GM19468 (cell line): ENCODE data around the gene F8.
"Not testable (repeated sequence)": the region's sequence is repeated elsewhere in the genome, so short reads cannot be mapped to it uniquely, and the experiment has no call there.

ENCODE experiments used
- ATAC-seq: cut with Tn5 transposase; IDR thresholded peaks from one replicate; pipeline ENCODE4 v1.9.1; 2021; ENCODE audit warnings: mild to moderate bottlenecking, moderate library complexity, moderate number of reproducible peaks; ENCODE audit not compliant: unreplicated experiment; ENCODE audit errors: extremely low read depth

F8 gene

DNA sequence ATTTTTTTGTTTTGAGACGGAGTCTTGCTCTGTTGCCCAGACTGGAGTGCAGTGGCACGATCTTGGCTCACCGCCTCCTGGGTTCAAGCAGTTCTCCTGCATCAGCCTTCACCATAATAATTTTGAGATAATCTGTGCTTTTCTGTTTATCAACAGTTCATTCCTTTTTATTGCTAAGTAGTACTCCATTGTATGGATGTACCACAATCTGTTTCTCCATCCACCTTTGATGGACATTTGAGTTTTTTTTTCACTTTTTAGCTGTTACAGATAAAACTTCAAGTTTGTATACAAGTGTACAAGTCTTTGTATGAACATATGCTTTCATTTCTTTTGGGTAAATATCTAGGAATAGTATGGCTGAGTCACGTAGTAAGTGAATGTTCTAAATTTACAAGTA is 13.2 kb upstream of the F8 start:
- no peak for ATAC-seq

DNA sequence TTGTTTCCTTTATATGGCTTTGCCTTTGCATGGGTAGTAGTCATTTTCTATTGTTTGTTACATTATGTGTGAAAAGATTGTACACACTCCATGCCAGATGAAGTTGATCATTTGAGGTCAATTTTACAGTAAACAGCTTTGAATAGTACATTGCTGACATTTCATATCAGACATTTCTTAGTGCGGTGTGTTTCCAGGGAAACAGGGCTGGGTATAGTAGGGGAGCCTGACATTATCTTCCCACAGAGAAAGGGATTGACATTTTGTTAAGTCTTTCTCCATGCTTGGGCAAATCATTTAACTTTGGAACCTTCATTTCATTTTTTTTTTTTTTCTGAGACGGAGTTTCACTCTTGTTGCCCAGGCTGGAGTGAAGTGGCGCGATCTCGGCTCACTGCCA is 9.1 kb upstream of the F8 start:
- no peak for ATAC-seq

DNA sequence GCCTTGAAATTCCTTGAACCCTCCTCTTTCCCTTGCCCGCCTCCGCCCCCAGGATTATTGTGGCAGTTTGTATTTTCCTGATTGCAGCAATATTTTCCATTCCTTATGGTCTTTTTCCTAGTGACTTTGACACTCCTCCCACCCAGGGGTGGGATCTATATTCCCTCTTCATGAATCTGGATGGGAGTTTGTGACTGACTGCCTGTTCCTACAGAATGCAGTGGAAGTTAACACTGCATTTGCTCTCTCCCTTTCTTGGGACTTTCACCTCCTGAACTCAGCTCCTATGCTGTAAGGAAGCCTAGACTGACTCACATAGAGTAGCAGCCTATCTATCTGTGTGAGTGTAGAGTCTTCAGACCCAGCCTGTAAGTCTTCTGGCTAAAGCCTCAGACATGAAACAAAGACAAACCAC is 6.4 kb upstream of the F8 start:
- ATAC-seq: no peak

DNA sequence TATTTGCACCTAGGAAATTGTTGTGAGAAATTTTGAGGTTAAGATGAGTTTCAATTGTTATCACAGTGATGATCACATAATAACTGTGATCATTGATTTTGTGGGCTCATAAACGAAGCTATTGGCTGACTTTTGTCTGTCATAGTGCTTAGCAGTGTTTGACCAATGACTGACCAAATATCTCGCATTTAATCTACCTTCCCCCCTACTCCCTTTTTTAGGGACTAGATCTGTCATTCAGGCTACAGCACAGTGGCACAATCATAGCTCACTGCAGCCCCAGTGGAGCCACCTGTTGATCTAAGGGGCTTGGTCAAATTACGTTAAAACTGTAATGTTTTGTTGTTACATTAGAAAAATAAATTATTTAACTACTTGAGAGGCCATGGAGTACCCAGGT is 5.6 kb upstream of the F8 start:
- no peak for ATAC-seq

DNA sequence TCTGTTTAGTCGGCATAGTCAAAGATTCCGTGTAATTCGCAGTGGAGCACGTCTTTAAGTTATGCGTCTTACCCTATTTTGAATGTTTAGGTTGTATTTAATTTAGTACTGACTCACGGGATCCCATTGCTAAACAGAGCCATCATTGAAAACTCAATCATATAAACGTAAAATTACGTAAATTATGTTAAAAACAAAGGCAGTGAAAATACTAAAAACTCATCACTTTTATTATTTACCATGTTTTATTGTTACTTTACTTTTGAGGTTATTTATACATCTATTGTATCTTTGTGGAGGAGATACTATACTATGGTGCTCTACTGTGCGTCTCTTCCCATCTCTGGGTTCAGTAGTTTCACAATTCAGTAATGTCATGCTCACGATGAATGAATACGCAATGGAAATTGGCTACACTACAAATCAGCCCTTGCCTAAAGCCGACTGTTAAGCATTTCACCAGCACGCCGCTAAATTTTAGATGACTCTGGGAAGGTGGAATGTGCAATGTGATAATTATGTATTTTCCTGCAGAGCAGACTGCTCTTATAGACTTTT is 5.1 kb upstream of the F8 start:
- no peak for ATAC-seq

DNA sequence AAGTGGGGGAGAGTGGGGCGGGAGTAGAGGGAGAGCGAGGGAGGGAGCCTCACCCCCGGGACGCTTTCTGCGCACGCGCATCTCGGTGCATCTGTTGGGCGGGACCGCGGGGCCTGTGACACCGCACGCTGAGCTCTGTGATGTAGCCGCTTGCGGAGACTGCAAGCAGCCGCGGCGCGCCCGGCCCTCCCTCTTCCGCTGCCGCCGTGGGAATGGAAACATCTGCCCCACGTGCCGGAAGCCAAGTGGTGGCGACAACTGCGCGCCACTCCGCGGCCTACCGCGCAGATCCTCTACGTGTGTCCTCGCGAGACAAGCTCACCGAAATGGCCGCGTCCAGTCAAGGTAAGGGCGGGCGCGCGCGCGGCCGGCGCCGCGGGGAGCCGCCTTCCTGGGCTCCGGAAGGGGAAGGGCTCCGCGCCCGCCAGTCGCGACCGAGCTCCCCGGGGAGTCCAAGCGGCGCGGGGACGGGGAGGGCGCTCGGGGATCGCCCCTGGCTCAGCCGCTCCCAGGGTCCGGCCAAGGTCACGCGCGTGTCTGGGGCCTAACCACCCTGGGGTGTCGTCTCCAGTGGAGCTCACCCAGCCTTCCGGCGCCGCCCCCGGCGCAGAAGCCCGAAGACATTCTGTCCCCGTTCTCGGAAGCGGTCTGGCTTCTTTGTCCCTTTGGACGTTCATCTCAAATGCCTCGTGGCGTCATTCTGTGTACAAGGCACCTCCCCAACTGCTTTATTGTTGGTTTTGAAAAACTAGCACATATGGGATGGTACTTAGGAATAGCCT is 4.4 kb upstream of the F8 start, which contains the start of gene FUNDC2:
Gene FUNDC2 (plus strand): TSS at position 118 of the 782 bp plus-strand sequence. CDS start 95 bp downstream, at position 213.
- ATAC-seq: peak; percentile 88

DNA sequence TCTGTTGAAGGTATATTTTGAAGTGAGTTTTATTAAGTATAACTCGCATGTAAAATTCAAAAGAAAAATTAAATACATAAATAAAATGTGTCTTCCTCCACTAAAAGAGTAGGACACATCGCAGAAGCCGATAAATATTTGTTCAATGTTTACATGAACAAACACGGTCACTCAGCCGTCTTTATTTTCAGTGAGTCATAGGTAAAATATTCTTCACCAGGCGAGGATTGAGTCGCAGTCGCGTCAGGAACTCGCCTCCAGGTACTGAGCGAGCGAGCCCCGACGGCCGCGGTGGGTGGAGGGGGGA is 3.9 kb upstream of the F8 start:
- no peak for ATAC-seq

DNA sequence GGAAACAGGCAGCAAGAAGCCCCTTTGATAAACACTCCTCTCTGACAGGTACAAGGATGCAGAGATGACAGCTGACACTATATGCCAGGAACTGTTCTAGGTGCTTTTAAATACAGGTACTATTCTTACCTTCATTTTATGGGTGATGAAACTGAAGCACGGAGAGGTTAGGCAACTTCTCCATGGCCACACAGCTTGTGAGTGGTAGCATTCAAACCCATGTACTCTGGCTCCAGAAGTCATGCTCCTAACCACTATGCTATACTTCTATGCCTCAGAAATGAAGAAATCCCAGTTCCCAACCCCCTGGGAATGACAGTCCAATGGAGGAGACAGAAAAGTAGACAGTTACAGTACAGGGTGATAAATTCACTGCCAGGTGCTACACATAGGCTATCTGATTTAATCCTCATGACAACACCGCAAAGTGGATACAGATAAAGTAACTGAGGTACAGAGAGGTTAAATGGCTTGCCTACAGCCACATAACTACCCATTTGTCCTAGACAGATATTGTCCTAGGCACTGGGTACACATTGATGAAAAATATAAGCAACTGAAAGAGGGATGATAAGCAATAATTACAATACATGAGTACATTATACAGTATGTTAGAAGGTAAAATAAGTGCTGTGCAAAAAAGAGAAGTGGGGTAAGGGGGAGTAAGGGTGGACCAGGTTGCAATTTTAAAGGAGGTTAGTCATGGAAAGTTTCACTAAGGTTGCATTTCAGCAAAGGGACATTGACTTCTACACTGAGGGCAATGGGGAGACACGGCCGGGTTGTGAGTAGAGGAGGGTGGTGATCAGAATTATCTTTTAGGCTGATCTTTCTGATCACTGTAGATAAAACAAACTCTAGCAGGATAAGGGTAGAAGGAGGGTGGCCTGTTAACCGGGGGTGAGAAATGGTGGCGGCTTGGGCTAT is 1.6 kb upstream of the F8 start:
- no peak for ATAC-seq

DNA sequence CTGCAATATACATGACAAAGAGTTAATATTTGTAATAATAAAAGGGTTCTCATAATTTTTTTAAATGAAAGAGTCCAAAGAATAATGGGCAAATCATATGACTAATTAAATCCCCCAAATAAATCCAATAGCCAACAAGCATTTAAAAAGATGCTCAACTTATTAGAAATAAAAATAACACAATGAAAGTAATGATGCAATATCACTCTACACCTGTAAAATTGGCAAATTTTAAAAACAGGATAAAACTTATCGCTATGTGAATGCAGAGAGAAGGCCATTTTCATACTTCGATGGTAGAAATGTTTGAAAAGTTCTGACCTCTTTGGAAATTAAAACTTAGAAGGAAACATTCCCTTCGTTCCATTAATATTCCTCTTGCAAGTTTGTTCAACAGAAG is 1.9 kb downstream of the F8 start:
- ATAC-seq: no peak

DNA sequence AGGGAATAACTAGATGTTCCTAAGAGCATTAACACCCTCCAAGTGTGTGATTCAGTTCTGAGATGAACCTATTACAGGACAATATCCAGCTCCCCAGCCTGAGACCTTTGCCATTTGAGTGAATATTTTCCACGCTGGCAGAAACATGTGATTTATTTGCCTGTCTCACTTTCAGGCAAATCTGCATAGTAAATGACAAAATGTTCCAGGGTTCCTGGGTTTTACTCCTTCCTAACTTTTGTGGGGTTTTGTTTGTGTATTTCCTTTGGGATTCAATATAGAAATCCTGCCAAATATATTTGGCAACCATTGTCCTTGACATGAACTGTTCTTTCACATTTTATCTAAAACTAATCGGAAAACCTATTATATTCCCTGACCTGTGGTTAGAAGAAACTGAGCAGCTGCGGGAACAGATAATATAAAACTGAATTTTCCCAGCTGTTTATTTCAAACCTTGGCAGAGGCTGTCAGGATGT is 12.5 kb downstream of the F8 start:
- ATAC-seq: no peak

DNA sequence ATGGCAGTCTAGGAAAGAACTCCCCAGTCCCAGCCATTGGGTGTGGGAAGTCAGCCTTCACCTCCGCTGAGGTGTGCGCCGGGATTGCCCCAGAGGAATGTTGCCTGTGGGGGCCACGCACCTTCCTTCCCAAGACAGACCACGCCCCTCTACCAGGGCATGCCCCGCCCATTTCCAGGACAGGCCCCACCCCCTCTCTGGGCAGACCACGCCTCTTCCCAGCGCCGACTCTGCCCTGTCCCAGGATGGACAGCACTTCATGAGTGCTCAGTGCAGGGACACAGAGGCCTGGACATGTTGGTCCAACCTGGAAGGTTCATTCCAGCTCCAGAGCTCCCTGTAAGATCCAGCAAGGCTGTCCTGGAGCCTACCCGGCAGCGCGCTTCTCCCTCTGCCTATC is 13.9 kb downstream of the F8 start:
- not testable (repeated sequence) for ATAC-seq

DNA sequence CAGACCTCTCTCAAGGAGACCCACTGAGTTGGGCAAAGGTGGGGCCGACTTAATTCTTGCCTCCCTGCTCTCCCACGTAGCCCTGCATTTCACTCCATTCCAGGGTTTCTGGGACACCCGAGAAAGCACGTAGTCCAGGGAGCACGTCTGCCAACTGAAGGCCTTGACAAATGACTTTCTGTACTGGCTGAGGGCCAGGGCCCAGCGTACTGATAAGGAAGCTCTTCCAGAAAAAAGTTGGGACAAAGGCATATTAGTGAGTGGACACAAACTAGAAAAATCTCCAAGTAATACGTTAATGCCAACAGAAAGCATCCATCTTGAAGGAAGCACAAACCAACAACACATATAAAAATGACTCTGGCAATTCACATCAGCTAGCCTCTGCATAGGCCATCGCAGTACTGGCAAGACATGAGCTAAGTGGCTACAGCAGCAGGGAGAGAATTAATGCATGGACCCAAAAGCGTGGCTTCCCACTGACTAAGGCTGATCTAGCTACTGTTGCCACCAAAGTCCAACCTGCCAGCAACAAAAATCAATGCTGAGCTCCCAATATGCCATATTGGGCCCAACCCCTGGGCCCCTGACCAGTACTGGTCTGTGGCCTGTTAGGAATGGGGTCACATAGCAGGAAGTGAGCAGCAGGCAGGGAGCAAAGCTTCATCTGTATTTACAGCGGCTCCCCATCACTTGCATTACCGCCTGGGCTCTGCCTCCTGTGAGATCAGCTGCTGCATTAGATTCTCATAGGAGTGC is 15.4 kb downstream of the F8 start:
- not testable (repeated sequence) for ATAC-seq

DNA sequence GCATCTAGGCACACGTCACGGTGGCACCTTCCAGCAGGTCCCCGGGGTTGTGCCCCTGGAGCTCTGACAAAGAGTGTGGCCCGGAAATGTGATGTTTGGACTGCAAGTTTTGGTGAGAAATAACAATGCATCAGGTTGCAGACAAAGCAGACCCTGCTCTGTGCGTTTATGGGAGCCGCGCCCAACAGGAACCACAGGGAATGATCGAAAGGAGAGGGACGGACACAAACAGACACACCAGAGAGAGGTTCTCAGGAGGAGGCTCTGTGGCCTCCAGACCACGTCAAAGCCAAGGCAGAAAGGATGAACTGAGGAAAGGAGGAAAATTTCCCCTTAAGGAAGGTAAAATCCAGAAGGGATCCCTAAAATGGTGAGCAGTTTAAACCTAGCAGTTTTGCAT is 16.1 kb downstream of the F8 start:
- ATAC-seq: not testable (repeated sequence)

DNA sequence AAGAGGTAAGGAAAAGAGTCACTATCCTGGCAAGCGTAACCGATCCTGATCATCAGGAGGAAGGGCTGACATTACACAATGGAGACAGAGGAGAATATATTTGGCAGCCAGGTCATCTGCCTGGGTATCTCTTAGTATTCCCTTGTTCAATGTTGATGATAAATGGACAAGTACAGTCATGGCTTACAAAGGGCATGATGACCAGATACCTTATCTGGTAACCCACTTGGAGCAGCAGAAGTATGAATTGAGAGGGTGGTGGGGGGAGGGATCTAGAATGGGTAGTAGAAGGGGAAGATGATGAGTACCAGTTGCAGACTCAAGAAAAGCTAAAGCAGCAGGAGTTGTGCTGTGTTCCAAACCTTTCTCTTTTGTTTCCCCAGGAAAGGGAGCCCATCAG is 17.3 kb downstream of the F8 start:
- no peak for ATAC-seq

DNA sequence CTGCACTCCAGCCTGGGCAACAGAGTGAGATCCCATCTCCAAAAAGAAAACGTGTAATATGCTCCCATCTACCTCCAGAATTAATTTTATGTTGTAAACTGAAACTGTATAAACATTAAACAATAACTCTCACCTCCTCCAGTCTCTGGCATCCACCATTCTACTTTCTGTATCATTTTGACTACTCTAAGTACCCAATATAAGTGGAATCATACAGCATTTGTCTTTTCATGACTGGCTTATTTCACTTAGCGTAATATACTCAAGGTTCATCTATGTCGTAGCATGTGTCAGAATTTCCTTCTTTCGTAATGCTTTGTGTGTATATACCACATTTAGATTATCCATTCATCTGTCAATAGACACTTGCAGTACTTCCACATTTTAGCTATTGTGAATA is 20.6 kb downstream of the F8 start:
- ATAC-seq: no peak

DNA sequence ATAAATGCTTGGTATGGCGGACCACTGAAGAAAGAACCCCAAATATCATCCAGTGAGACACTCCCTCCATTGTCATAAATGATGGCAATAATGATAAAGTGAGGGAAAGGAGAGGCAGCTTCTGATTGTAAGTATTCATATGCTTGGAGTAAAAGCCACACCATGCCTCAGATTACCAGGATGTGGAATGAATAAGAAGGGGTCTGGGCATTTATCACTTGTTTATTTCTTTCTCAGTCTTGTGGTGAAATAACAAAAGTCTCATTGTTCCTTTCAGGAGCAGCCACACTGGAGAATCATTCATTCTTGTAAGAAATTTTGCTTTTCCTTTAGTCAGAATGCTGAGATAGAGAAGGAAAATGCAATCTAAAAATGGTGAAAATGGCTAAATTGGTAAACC is 21.7 kb downstream of the F8 start:
- no peak for ATAC-seq

DNA sequence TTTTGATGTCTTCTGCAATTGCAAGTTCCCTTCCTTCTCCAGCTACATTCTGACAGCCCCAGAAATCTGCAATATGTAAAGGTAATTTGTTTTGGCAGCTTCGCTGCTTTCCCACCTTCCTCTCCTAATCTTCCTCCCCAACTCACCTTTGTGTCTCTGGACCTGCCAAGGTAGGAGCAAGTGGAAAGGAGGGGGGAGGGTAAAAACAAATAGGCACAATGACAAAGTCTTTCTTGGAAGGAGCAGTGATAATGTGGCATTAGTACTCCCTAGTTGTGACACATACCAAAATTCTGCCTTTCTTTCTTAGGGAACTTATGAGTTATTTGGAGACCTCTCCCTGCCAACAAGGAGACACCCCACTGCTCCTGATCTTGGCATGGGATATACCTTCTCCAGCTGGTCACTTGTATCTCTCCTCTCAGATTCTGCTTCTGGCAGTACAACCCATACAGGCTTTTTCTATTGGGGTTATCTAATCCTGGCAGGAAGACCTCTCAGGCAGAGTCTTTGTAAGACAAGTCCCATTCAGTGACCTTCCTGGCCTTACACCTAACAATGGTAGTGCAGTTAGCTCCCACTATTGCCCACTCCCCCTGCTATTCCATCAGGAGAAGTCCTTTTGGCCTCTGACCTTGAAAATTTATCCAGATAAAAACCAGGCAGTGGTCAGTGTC is 24.2 kb downstream of the F8 start:
- no peak for ATAC-seq

DNA sequence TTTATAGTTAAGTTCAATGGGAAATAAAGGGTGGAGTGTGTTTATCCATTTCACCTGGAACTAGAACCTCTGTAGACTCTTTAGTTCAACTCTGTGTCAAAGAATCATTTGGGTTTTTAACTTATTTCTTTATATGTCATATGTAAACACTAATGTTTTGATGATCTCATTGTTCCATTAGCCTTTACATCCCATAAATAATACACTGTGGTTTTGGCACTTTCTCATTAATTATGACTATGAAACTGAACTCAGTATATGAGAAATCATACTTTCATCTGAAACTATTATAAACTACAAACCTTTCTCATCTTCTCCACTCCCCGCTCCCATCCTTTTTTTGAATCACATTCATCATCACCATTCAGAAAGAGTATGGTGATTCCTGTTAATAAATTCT is 31.0 kb downstream of the F8 start:
- no peak for ATAC-seq

DNA sequence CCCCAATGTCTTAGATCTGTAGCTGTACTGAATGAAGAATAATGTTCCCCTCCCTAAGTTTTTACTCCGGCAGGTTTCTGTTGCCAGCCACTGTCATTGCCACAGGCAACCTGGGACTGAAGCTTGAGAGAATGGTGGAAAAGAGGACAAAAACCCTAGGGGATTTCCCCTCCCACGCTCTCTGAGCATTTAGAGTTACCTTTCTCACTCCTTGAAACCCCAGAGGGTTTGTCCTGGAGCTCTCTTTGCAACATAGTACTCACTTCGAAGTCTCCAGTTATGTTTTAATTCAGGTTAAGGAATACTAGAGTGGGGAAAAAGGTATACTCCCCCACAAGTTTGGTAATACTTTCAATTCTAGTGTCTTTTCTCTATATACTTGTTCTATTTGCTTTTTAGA is 31.5 kb downstream of the F8 start:
- no peak for ATAC-seq

DNA sequence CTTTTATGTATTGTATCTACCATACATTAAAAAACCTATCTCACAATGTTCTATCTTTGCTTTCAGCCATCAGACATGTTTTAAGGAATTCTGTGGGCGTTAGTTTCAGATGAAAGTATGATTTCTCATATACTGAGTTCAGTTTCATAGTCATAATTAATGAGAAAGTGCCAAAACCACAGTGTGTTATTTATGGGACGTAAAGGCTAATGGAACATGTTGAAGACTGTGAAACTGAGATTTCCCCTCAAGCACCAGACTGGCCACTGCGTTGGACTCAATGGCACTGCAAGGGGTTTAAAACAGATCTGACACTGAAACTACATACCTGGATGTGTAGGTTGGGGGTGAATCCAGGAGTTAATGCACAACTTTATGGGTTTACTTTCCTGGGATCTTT is 32.0 kb downstream of the F8 start:
- ATAC-seq: no peak
